ENCODE measurements around the gene INSL3.

INSL3 gene, protein sequence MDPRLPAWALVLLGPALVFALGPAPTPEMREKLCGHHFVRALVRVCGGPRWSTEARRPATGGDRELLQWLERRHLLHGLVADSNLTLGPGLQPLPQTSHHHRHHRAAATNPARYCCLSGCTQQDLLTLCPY

DNA sequence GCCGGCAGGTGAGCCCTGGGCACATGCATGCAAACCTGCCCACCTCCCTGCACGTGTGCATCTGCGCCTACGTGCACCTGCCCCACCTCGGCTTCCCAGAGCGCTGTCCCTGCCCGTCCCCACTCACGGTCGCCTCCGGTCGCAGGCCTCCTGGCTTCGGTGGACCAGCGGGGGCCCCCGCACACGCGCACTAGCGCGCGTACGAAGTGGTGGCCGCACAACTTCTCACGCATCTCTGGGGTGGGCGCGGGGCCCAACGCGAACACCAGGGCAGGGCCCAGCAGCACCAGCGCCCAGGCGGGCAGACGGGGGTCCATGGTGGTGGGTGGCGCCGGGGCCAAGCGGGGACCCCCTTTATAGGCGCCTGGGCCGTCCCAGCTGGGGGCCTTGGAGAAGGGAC lies at the start of gene INSL3:
INSL3 (minus strand) TSS at position 330 of the 400 bp plus-strand sequence; CDS start at position 317, 13 bp downstream.
- no peak within 1 kb of the TSS for H3K4me3 ChIP-seq (ENCODE audit: low read depth, low read length)
- TF ChIP-seq, protein P1, sequence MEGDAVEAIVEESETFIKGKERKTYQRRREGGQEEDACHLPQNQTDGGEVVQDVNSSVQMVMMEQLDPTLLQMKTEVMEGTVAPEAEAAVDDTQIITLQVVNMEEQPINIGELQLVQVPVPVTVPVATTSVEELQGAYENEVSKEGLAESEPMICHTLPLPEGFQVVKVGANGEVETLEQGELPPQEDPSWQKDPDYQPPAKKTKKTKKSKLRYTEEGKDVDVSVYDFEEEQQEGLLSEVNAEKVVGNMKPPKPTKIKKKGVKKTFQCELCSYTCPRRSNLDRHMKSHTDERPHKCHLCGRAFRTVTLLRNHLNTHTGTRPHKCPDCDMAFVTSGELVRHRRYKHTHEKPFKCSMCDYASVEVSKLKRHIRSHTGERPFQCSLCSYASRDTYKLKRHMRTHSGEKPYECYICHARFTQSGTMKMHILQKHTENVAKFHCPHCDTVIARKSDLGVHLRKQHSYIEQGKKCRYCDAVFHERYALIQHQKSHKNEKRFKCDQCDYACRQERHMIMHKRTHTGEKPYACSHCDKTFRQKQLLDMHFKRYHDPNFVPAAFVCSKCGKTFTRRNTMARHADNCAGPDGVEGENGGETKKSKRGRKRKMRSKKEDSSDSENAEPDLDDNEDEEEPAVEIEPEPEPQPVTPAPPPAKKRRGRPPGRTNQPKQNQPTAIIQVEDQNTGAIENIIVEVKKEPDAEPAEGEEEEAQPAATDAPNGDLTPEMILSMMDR (IDR thresholded peaks at IDR 0.05; ENCODE audit: low read depth, low read length), result no peak
- TF ChIP-seq POLR2A (IDR thresholded peaks at IDR 0.05; ENCODE audit: extremely low read depth, insufficient read length) (no peak), MYC (IDR thresholded peaks at IDR 0.05; ENCODE audit: low read depth, low read length) (no peak)
- TF ChIP-seq, protein P2, sequence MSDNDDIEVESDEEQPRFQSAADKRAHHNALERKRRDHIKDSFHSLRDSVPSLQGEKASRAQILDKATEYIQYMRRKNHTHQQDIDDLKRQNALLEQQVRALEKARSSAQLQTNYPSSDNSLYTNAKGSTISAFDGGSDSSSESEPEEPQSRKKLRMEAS (IDR thresholded peaks at IDR 0.05; ENCODE audit: low read depth, low read length), result no peak
- DNase-seq (ENCODE audit: low read depth), result no peak

DNA sequence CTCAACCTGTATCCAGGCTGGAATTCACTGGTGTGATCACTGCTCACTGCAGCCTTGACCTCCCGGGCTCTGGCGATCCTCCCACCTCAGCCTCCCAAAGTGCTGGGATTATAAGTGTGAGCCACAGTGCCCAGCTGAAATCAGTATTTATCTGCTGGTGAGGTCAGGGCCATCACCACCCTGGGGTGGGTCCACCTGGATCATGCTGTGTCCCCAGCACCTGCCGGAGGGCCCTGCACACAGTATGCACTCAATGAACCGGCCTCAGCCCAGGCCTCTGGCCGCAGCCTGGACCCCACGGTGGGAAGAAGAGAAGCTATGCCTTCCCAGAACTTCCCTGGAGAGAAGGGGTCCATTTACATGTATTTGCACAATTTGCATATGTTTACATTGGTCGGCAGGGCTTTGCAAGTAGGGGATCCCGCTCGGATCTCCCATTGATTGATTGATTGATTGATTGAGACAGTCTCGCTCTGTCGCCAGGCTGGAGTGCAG lies 47.8 kb upstream of the INSL3 start:
- TF ChIP-seq POLR2A (IDR thresholded peaks at IDR 0.05; ENCODE audit: extremely low read depth, insufficient read length) (no peak), MYC (IDR thresholded peaks at IDR 0.05; ENCODE audit: low read depth, low read length) (no peak)
- TF ChIP-seq, protein P2 (IDR thresholded peaks at IDR 0.05; ENCODE audit: low read depth, low read length), result no peak
- TF ChIP-seq, protein P1 (IDR thresholded peaks at IDR 0.05; ENCODE audit: low read depth, low read length), result no peak
- H3K4me3 ChIP-seq (ENCODE audit: low read depth, low read length), result no peak overlapping the region
- no peak for DNase-seq (ENCODE audit: low read depth)

DNA sequence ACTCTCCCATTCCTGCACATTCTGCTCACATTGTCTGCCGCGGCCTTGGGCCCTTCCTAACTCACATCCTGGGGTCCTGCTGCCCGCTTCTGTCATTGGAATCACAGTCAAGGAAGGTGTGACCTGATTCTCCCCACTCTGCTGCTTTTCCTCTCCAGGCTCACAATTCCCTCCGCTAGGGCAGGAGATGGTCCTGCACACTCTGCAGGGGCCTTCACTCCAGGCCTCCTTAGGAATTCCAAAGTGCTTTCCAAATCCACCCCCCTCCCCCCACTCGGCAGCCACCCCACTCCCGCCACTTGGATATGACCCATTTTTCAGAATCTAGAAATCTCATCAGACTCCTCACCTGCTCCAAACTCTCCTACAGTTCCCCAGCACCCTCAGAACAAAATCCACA lies 47.4 kb upstream of the INSL3 start:
- TF ChIP-seq, protein P2 (IDR thresholded peaks at IDR 0.05; ENCODE audit: low read depth, low read length), result no peak
- TF ChIP-seq MYC (IDR thresholded peaks at IDR 0.05; ENCODE audit: low read depth, low read length) (no peak), POLR2A (IDR thresholded peaks at IDR 0.05; ENCODE audit: extremely low read depth, insufficient read length) (no peak)
- H3K4me3 ChIP-seq (ENCODE audit: low read depth, low read length), result no peak overlapping the region
- no peak for DNase-seq (ENCODE audit: low read depth)

DNA sequence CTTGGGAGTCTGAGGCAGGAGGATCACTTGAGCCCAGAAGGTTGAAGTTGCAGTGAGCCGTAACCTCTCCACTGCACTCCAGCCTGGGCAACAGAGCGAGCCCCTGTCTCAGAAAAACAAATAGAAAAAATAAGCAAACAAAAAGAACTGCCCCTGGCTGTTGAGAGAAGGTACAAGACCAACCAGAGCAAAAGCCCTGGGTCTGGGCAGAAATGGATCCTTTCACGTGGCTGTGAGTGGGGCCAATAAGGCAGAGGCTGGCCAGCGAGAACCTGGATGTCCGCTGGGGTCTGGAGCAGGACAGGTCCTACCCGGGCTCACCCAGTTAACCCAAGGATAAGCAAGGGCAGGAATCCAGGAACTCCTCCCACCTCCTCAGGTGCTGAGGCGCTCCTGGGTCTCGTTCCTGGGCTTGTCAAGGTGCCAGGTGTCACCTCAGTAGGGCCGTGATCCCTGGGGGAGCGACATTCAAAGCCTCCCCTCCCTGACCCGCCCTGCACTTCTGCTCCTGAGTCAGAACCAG lies 45.7 kb upstream of the INSL3 start:
- TF ChIP-seq, protein P2 (IDR thresholded peaks at IDR 0.05; ENCODE audit: low read depth, low read length), result no peak
- TF ChIP-seq, protein P1 (IDR thresholded peaks at IDR 0.05; ENCODE audit: low read depth, low read length), result no peak
- TF ChIP-seq MYC (IDR thresholded peaks at IDR 0.05; ENCODE audit: low read depth, low read length) (no peak), POLR2A (IDR thresholded peaks at IDR 0.05; ENCODE audit: extremely low read depth, insufficient read length) (no peak)
- no peak overlapping the region for H3K4me3 ChIP-seq (ENCODE audit: low read depth, low read length)
- no peak for DNase-seq (ENCODE audit: low read depth)

DNA sequence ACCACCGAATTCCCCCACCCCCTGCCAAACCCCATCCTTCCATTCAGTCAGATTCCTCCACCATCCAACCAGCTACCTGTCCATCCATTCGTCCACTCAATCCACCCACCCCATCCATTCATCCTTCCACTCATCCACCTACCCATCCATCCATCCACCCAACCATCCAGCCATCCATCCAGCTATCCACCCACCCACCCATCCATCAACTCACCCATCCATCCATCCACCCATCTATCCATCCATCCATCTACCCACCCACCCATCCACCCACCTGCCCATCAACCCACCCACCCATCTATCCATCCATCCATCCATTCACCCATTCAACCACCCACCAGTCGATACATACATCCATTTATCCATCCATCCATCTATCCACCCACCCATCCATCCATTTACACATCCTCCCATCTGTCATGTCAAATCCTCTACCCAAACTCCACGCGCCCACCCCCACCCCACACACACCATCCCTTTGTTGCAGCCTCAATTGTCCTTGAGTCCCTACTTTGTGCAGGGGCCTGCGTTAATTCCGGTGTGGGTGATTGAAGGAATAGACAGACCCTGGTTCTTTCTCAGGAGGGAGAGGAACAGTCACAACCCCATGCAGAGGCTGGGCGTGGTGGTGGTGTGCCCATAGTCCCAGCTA lies 45.1 kb upstream of the INSL3 start:
- TF ChIP-seq, protein P2 (IDR thresholded peaks at IDR 0.05; ENCODE audit: low read depth, low read length), result no peak
- TF ChIP-seq POLR2A (IDR thresholded peaks at IDR 0.05; ENCODE audit: extremely low read depth, insufficient read length) (no peak), MYC (IDR thresholded peaks at IDR 0.05; ENCODE audit: low read depth, low read length) (no peak)
- TF ChIP-seq, protein P1 (IDR thresholded peaks at IDR 0.05; ENCODE audit: low read depth, low read length), result no peak

More for the DNA sequence above, 45.1 kb upstream of the INSL3 start:
- DNase-seq (ENCODE audit: low read depth), result no peak
- no peak overlapping the region for H3K4me3 ChIP-seq (ENCODE audit: low read depth, low read length)
